ENCODE results near the gene SNRNP25. TPM values are rescaled to one million over a fixed set of nuclear protein-coding genes. Genes with fewer than 3 reads are reported as not detected.

Gene SNRNP25
- total RNA-seq, 1 donor from 2014 or later, result 9.0 TPM

- no peak for FAIRE-seq
Observed at GRCh38 chr16:54237-54581, 581 bp downstream of the SNRNP25 start.

GRCh38 chr16:55571-56136 is 2.0 kb downstream of the SNRNP25 start:
- FAIRE-seq (no peak), DNase-seq (ENCODE audit: low read depth) (no peak)
- Histone ChIP-seq H3K36me3 (ENCODE audit: control insufficient read depth, insufficient read depth, low read length) (peaks cover 34% of the 10 kb centered on the region), H3K27me3 (ENCODE audit: control insufficient read depth, insufficient read depth, low read length) (no peaks in the 10 kb centered on the region), H3K4me3 (ENCODE audit: low read depth, low read length) (no peak overlapping the region)
- no peak for TF ChIP-seq CTCF (IDR thresholded peaks at IDR 0.05; ENCODE audit: insufficient read depth, low read length, severe bottlenecking)

More at GRCh38 chr16:54237-54581, 581 bp downstream of the SNRNP25 start:
- H3K36me3 ChIP-seq (ENCODE audit: control insufficient read depth, insufficient read depth, low read length), result peaks cover 21% of the 10 kb centered on the region
- peak overlapping the region; percentile 84 for H3K4me3 ChIP-seq (ENCODE audit: low read depth, low read length)
- DNase-seq (ENCODE audit: low read depth), result no peak
- TF ChIP-seq CTCF (IDR thresholded peaks at IDR 0.05; ENCODE audit: insufficient read depth, low read length, severe bottlenecking), result no peak
- no peaks in the 10 kb centered on the region for H3K27me3 ChIP-seq (ENCODE audit: control insufficient read depth, insufficient read depth, low read length)

- no peak for FAIRE-seq
- Histone ChIP-seq H3K27me3 (ENCODE audit: control insufficient read depth, insufficient read depth, low read length) (no peaks in the 10 kb centered on the region), H3K4me3 (ENCODE audit: low read depth, low read length) (no peak overlapping the region), H3K36me3 (ENCODE audit: control insufficient read depth, insufficient read depth, low read length) (peaks cover 38% of the 10 kb centered on the region)
- TF ChIP-seq CTCF (IDR thresholded peaks at IDR 0.05; ENCODE audit: insufficient read depth, low read length, severe bottlenecking), result no peak
- no peak for DNase-seq (ENCODE audit: low read depth)
Observed at GRCh38 chr16:56231-56927, 2.8 kb downstream of the SNRNP25 start.

GRCh38 chr16:57711-58110 is 4.1 kb downstream of the SNRNP25 start:
- H3K27me3 ChIP-seq (ENCODE audit: control insufficient read depth, insufficient read depth, low read length), result no peaks in the 10 kb centered on the region
- H3K4me3 ChIP-seq (ENCODE audit: low read depth, low read length), result no peak overlapping the region
- H3K36me3 ChIP-seq (ENCODE audit: control insufficient read depth, insufficient read depth, low read length), result peaks cover 47% of the 10 kb centered on the region
- TF ChIP-seq CTCF (IDR thresholded peaks at IDR 0.05; ENCODE audit: insufficient read depth, low read length, severe bottlenecking), result no peak
- DNase-seq (ENCODE audit: low read depth) (no peak), FAIRE-seq (no peak)

- TF ChIP-seq CTCF (IDR thresholded peaks at IDR 0.05; ENCODE audit: insufficient read depth, low read length, severe bottlenecking), result no peak
- FAIRE-seq (peak; percentile 81), DNase-seq (ENCODE audit: low read depth) (no peak)
- H3K4me3 ChIP-seq (ENCODE audit: low read depth, low read length), result no peak overlapping the region
- peaks cover 56% of the 10 kb centered on the region for H3K36me3 ChIP-seq (ENCODE audit: control insufficient read depth, insufficient read depth, low read length)
- H3K27me3 ChIP-seq (ENCODE audit: control insufficient read depth, insufficient read depth, low read length), result no peaks in the 10 kb centered on the region
Observed at GRCh38 chr16:58491-59439, 5.1 kb downstream of the SNRNP25 start.

All from bronchial epithelial cell (primary cell).